GM18858 (cell line): ENCODE results near the gene S1PR2.
"Not testable (repeated sequence)": the region's sequence is repeated elsewhere in the genome, so short reads cannot be mapped to it uniquely, and the experiment has no call there.

ENCODE experiments used
- ATAC-seq: cut with Tn5 transposase; IDR thresholded peaks from one replicate; pipeline ENCODE4 v1.9.1; 2021; ENCODE audit not compliant: unreplicated experiment

Gene S1PR2

DNA sequence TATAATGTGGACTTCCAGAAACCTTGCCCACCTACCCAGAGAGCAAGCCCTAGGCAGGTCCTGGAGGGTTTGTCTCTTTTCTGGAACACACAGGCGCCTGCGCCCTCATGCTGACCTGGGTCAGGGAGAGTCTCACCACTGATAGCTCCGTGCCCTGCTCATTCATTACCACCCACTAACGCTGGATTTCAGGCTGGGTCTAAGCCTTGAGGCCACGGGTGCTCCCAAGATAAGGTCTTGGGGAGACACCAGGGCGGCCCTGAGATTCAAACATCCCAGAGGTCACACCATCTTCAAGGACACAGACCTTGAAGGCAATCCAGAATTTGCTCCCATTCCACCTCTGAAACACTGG lies 5.1 kb downstream of the S1PR2 start:
- no peak for ATAC-seq

DNA sequence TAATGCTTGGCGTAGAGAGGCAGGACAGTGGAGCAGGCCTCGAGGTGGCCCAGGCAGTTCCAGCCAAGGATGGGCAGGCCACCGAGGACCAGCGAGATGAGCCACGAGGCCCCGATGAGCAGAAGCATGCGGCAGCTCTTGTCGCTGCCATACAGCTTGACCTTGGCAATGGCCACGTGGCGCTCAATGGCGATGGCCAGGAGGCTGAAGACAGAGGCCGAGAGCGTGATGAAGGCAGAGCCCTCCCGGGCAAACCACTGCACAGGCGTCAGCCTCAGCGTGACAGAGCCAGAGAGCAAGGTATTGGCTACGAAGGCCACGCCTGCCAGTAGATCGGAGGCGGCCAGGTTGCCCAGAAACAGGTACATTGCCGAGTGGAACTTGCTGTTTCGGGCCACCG lies 6.8 kb downstream of the S1PR2 start:
- ATAC-seq: no peak

DNA sequence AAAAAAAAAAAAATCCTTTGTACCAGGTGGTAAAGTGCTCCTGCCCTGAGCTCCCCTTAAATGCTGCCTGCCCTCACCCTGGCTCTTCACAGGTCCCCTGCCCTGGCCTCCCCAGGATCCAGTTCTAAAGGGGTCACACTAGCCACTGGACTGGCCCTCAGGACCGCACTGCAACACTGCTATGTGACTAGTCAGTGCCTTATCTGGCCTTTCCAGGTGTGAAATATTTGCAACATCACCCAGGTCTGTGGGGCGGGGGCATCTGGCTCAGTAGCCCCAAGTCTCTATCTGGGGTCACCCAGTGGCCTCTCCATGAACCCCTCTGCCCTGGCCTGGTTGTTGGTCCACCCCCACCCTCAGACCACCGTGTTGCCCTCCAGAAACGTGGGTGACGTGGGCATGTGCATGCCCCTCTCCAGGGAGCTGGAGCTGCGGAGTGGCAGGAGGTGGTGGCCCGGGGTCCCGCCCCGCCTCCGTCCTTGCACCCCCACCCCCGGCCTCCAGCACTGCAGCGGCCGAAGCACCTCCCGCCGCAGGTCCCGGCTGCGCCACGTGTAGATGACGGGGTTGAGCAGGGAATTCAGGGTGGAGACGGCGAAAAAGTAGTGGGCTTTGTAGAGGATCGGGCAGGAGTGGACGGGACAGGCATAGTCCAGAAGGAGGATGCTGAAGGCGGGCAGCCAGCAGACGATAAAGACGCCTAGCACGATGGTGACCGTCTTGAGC lies 7.5 kb downstream of the S1PR2 start:
- no peak for ATAC-seq

DNA sequence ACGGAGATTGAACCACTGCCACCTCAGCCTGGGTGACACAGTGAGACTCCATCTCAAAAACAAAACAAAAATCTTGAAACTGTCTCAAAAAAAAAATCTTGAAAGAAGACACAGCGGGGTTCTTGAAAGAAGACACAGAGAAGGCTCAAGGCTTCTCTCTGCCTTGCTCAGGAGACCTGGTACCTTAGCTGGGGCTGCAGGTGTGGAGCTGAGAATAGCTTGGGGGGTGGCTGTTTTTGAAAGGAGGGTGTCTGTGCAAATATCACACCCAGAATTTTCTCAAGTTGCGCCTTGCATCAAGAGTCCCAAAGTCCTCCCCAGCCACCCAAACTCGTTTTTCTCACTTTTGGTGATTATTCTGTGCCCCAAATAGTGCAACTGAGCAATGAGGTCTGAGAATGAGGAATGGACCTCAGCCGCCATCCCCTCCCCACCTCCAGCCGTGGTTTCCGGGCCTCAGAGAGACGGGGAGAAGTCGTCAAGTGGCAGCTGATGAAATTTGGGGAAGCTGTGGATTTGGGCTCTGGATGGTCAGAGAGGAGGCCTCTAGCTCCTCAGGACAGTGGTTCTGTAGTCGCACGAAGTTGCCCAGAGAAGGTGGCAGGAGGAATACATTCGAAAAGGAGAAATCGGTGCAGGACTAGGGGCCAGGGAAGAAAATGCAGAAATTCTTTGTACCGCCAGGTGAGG lies 8.8 kb downstream of the S1PR2 start:
- ATAC-seq: no peak

DNA sequence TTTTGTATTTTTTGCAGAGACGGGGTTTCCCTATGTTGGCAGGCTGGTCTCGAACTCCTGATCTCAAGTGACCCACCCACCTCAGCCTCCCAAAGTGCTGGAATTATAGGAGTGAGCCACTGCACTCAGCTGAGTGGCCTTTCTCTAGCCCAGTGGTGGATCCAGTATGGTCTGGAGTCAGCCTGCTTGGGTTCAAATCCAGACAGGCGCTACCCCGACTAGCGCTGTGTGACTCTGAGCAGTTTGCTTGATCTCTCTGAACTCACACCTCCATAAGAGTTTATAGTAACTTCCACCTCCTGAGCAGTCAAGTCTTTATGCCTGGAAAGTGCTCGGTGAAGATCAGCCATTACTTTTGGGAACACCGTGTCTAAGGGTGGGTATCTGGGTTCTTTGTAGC lies 10.4 kb downstream of the S1PR2 start:
- no peak for ATAC-seq

DNA sequence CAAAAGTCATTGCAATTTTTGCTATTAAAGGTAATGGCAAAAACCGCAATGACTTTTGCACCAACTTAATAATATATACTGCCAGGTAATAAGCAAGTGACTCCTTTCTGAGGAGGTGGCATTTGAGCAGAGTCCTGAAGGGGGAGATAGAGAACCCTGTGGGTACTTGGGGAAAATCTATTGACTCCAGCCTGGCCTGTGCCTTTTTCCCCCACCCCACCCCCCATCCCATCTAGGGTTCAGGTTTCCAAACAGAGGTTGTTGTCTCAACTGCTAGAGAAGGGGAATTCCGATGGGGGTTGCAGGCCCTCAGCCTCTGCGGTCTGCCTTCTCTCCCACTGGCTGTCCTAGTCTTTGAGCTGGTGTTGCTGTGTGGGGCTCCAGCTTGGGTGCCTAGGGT lies 11.5 kb downstream of the S1PR2 start:
- ATAC-seq: no peak

DNA sequence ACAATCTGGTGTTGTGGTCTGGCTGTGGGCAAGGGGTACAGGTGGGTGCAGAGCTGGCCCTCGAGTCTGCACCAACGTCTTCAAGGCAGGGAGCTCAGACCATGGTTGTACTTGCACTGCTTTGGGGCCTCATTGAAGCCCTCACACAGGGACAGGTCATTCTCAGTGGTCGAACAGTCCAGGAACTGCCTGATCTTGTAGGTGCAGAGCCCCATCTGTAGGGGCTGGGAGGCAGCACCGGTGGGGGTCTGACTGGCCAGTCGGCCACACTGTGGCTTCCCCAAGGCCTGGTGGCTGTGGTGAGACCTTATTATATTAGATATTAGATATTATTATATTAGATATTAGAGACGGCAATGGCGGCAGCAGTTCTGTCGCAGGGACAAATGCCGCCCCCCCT lies 14.0 kb downstream of the S1PR2 start:
- no peak for ATAC-seq

DNA sequence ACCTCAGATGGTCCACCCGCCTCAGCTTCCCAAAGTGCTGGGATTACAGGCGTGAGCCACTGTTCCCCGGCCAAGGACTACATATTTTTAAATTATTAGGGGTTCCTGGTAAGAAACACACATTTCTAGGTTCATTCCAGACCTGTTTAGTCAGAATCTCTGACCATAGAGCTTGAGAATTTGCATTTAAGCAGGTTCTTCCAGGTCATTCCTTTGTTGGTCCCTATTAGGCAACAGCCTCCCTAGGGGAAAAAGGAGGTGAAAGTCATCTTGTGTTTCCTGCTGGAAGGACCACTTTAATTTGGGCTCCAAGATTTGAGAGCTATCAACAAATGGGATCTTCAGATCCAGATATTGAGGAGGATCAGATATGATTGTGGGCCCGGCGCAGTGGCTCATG lies 16.3 kb downstream of the S1PR2 start:
- ATAC-seq: no peak

DNA sequence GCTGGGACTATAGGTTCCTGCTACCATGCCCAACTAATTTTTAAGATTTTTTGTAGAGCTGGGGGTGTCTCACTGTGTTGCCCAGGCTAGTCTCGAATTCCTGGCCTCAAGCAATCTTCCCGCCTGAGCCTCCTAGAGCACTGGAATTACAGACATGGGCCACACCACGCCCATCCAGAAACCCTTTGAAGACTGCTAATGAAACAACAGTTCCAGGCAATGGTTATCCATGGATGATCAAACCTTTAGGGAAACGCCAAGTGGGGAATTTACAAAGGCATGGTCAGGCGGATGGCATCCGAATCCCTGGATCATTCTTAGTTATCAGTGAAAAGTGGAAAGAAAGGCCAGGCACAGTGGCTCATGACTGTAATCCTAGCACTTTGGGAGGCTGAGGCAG lies 19.4 kb downstream of the S1PR2 start:
- no peak for ATAC-seq

DNA sequence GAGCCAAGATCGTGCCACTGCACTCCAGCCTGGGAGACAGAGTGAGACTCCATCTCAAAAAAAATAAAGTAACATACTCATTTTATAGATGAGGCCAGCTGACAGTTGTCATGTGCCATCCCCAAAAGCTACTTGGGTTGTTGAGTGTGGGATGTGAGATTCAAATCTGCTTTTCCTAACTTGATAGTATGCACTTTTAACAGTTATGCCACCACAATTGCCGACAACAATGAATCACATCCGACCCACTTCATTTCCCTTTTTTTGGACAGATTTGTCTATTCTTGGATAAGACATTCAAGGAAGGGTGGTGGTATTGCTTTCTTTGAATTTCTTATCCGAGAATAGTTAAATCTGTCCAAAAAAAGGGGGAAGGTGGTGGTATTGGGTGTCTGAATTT lies 20.1 kb downstream of the S1PR2 start:
- ATAC-seq: no peak

DNA sequence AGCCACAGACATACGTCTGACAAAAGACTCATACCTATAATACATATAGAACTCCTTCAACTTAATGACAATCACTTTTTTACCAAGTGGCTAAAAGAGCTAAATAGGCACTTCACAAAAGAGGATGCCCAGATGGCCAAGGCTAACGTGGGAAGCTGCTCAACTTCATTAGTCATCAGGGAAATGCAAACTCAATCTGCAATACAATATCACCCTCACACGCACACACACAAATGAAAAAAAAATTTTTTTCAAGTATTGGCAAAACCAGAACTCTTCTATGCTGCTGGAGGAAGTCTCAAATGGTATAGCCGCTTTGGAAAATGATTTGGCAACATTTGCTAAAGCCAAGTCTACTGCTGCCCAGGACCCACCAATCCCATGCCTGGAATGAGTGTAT lies 21.8 kb downstream of the S1PR2 start:
- no peak for ATAC-seq

DNA sequence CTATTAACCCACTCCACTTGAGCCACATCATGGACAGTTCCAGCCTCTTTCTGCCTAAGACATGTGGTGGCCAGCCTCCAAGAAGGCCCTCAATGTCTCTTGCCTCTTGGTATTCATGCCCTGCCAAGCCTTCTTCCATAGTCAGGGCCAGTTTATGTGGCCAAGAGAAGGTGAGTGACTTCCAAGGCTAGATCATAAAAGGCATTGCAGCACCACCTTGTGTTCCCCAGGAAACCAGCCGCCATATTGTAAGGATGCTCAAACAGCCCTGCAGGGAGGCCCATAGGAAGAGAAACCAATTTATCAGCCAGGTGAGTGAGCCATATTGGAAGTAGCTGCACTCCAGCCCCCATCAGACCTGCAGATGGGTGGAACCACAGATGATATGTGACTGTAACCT lies 24.1 kb downstream of the S1PR2 start:
- no peak for ATAC-seq

DNA sequence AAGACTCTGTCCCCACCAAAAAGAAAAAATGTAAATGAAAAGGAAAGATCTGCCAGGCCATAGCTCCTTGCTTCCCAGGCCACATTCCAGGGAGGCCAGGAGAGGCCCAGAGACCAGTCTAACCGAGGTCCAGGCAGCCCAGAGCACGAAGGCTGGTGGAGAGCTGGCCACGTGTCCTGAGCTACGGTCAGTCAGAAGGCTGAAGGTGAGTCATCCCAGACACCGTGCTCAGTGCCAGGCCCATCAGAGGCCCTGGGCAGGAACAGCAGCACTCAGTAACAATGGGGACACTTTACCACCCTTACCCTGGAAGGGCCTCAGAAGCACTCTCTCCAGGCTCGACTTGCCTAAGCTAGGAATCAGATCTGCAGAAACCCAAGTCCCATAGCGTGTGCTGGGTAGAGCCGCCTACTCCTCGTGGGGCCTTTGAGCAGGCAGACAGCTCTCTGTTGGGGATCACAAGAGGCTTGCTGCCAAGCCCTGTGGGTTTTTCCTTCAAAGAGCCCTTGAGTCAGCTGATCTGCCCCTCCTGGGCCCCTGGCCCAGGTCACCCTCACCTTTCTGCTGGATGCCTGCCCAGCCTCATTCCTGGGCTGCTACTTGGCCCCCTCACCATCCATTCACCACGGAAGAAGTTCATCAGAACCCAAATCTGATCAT lies 24.8 kb downstream of the S1PR2 start:
- no peak for ATAC-seq

DNA sequence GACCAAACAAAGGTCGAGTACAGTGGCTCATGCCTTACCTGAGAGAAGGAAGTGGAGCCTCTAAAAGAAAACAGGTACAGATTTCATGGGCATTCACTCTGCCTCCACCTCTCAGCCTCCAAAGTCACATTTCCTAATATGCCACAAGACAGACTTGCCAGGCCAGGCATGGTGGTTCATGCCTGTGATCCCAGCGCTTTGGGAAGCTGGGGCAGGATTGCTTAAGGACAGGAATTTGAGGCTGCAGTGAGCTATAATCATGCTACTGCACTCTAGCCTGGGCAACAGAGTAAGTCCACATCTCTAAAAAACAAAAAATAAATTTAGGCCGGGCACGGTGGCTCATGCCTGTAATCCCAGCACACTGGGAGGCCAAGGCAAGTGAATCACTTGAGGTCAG lies 25.5 kb downstream of the S1PR2 start:
- no peak for ATAC-seq

DNA sequence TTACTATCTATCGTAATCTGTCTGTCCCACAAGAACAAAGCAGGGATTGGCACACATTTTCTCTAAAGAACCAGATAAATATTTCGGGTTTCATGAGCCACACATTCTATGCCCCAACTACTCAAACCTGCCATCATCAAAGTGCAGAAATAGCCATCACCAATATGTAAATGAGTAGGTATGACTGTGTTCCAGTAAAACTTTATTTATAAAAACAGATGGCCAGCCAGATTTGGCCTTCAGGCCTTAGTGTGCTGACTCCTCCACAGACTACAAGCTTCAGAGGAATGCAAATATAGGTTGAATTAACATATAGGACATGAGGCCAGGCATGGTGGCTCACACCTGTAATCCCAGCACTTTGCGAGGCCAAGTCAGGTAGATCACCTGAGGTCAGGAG lies 27.4 kb downstream of the S1PR2 start:
- ATAC-seq: no peak

DNA sequence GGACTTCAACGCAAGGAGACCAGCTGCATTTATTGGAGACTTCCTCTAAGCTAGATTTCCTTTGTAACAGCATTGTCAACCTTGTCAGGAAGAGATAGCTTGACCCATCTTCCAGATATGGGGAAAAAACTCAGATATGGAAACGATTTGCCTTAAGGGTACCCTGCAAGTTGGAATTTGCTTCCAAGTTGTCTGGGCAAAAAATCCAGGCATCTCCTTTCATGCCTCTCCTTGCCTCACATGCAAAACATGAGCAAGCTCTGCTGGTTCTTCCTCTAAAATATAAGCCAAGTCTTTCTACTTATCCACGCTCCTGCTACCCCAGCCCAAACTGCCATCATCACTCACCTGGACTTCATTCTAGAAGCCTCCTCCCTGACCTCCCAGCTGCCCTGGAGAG lies 30.0 kb downstream of the S1PR2 start:
- ATAC-seq: no peak

DNA sequence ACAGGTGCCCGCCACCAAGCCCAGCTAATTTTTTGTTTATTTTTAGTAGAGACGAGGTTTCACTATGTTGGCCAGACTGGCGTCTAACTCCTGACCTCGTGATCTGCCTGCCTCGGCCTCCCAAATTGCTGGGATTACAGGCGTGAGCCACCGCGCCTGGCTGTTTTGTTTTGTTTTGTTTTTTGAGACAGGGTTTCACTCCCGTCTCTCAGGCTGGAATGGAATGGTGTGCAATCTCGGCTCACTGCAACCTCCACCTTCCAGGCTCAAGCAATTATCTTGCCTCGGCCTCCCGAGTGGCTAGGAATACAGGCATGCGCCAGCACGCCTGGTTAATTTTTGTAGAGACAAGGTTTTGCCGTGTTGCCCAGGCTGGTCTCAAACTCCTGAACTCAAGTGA lies 31.0 kb downstream of the S1PR2 start:
- ATAC-seq: not testable (repeated sequence)

DNA sequence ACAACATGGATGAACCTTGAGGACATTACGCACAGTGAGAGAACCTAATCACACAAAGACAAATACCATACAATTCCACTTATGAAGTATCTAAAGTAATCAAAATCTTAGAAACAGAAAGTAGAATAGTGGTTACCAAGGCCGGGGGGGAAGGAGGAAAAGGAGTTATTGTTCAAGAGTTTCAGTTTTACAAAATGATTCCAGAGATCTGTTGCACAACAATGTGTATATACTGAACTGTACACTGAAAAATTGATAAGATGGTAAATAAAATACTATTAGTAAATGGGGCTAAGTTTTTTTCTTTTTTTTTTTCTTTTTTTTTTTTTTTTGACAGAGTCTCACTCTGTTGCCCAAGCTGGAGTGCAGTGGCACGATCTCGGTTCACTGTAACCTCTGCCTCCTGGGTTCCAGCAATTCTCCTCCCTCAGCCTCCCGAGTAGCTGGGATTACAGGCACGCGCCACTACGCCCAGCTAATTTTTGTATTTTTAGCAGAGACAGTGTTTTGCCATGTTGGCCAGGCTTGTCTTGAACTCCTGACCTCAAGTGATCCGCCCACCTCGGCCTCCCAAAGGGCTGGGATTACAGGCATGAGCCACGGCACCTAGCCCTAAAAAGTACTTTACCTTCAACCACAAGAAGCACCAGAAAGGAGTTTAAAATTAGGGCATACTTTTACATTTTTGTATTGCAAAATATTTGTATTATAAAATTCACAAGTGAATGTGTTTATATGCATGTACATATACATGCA lies 32.1 kb downstream of the S1PR2 start:
- ATAC-seq: not testable (repeated sequence)

DNA sequence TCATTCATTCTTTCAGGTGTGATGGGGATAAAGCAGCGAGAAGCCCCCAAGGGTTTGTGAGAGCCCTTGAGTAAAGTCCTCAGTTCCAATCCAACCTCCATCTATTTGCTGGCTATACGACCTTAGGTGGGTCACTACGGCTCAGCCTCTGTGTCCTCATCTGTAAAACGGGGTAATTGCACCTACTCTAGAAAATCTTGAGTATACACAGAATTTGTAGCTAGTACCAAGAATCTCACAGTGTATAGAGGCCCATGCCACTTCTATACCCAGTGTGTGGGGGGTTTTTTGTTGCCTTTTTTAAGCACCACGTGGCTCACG lies 36.0 kb downstream of the S1PR2 start:
- ATAC-seq: peak; percentile 25

DNA sequence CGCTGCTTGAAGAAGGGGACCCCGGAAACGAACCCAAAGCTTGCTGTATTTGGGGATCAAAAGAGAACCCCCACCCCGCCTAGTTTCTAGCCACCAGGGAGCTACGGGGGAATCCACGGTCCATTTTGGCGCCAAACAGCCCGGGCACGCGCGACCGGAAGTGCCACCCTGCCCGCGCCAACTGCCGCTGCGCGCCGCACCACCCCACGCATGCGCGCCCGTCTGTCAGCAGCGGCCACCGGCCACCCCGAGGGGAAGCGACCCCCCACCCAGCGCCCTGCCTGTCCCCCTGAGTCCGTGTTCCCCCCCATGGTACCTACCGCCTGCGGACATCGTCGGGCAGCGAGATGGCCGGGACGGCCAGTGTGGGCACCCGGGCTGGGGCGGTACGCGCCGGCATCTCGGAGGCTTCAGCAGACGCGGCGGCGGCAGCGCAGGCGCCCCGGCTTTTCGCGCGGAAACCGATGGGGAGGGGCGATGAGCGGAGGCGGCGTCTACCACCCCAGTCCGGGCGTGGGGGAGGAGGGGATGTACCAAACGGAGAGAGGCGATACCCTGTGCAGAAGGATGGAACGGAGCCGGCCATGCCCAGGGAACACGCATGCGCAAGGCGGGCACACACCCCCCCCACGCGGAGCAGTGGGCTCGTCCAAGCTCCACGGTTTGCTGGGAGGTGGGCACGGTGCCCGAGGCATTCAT lies 36.5 kb downstream of the S1PR2 start, which contains the start of gene DNMT1:
Gene DNMT1 (minus strand): TSS at position 454 of the 699 bp plus-strand sequence. CDS start 54 bp downstream, at position 400.
- peak; percentile 50 for ATAC-seq
